ENCODE results near the gene LHX8.

LHX8 gene

GRCh38 chr1:75115654-75116053, 18.5 kb upstream of the LHX8 start:
- H3K4ac ChIP-seq (ENCODE audit: low read depth in 1 of 2, low read length in 2 of 2), result no peak overlapping the region

GRCh38 chr1:75123756-75124155, 10.4 kb upstream of the LHX8 start:
- H4K91ac ChIP-seq (ENCODE audit: low read length), result no peak overlapping the region
- H3K18ac ChIP-seq (ENCODE audit: low read depth in 1 of 2, low read length in 2 of 2), result no peak overlapping the region
- H2BK12ac ChIP-seq (ENCODE audit: low read length in 2 of 2), result no peak overlapping the region
- H3K27me3 ChIP-seq (ENCODE audit: control insufficient read depth in 1 of 2, insufficient read depth in 1 of 2, low read length in 2 of 2), result peaks cover 26 to 47% of the 10 kb centered on the region in 2 experiments
- H3K79me1 ChIP-seq (replicated peaks; ENCODE audit: low read length, poor library complexity, severe bottlenecking), result no peaks in the 10 kb centered on the region
- DNase-seq, result no peak
- H3K4ac ChIP-seq (ENCODE audit: low read depth in 1 of 2, low read length in 2 of 2), result no peak overlapping the region
- no peak overlapping the region for H2AK5ac ChIP-seq (ENCODE audit: low read length, severe bottlenecking)
- H3K36me3 ChIP-seq (ENCODE audit: control insufficient read depth in 1 of 2, insufficient read depth in 2 of 2, low read depth in 1 of 2, low read length in 2 of 2), result no peaks in the 10 kb centered on the region
- no peak overlapping the region for H3K27ac ChIP-seq (ENCODE audit: low read length, poor library complexity, severe bottlenecking)
- H3K14ac ChIP-seq (ENCODE audit: low read length in 2 of 2), result no peak overlapping the region
- no peak overlapping the region for H2BK15ac ChIP-seq (ENCODE audit: low read depth, poor library complexity, severe bottlenecking)
- WGBS, result no CpG with 5 or more reads among the region's 1 CpG
- H2BK5ac ChIP-seq (ENCODE audit: low read depth, low read length, poor library complexity, severe bottlenecking), result no peak overlapping the region
- H3K4me1 ChIP-seq (ENCODE audit: control insufficient read depth, insufficient read depth, low read depth, low read length), result peaks cover 4% of the 10 kb centered on the region
- no peak overlapping the region for H2BK120ac ChIP-seq (ENCODE audit: low read depth, low read length)
- no peak overlapping the region for H3K23ac ChIP-seq (ENCODE audit: low read length in 2 of 2)
- peaks cover 10% of the 10 kb centered on the region for H3K9me3 ChIP-seq (ENCODE audit: control insufficient read depth, low read length)
- no peak overlapping the region for H3K4me3 ChIP-seq (ENCODE audit: insufficient read depth in 1 of 2, low read depth in 1 of 2, low read length in 2 of 2)
- H3K9ac ChIP-seq (ENCODE audit: low read length), result no peak overlapping the region
- no peak overlapping the region for H3K4me2 ChIP-seq (ENCODE audit: low read length, poor library complexity, severe bottlenecking)
- no peak overlapping the region for H2AFZ ChIP-seq (ENCODE audit: low read depth, low read length)
- H4K8ac ChIP-seq (ENCODE audit: low read length), result no peak overlapping the region

More at GRCh38 chr1:75115654-75116053, 18.5 kb upstream of the LHX8 start:
- Histone ChIP-seq H4K8ac (ENCODE audit: low read length) (no peak overlapping the region), H4K91ac (ENCODE audit: low read length) (no peak overlapping the region), H3K18ac (ENCODE audit: low read depth in 1 of 2, low read length in 2 of 2) (no peak overlapping the region), H3K4me2 (ENCODE audit: low read length, poor library complexity, severe bottlenecking) (no peak overlapping the region), H3K27me3 (ENCODE audit: control insufficient read depth in 1 of 2, insufficient read depth in 1 of 2, low read length in 2 of 2) (no peaks in the 10 kb centered on the region), H2BK15ac (ENCODE audit: low read depth, poor library complexity, severe bottlenecking) (no peak overlapping the region), H2AFZ (ENCODE audit: low read depth, low read length) (no peak overlapping the region), H2AK5ac (ENCODE audit: low read length, severe bottlenecking) (no peak overlapping the region), H2BK120ac (ENCODE audit: low read depth, low read length) (no peak overlapping the region), H2BK5ac (ENCODE audit: low read depth, low read length, poor library complexity, severe bottlenecking) (no peak overlapping the region), H3K4me1 (ENCODE audit: control insufficient read depth, insufficient read depth, low read depth, low read length) (no peaks in the 10 kb centered on the region), H3K23ac (ENCODE audit: low read length in 2 of 2) (no peak overlapping the region), H3K36me3 (ENCODE audit: control insufficient read depth in 1 of 2, insufficient read depth in 2 of 2, low read depth in 1 of 2, low read length in 2 of 2) (no peaks in the 10 kb centered on the region), H2BK12ac (ENCODE audit: low read length in 2 of 2) (no peak overlapping the region), H3K14ac (ENCODE audit: low read length in 2 of 2) (no peak overlapping the region), H3K9me3 (ENCODE audit: control insufficient read depth, low read length) (no peaks in the 10 kb centered on the region), H3K79me1 (replicated peaks; ENCODE audit: low read length, poor library complexity, severe bottlenecking) (no peaks in the 10 kb centered on the region), H3K4me3 (ENCODE audit: insufficient read depth in 1 of 2, low read depth in 1 of 2, low read length in 2 of 2) (no peak overlapping the region), H3K27ac (ENCODE audit: low read length, poor library complexity, severe bottlenecking) (no peak overlapping the region), H3K9ac (ENCODE audit: low read length) (no peak overlapping the region)
- no peak for DNase-seq

- no peak overlapping the region for H3K4me3 ChIP-seq (ENCODE audit: insufficient read depth in 1 of 2, low read depth in 1 of 2, low read length in 2 of 2)
- no peak overlapping the region for H3K4ac ChIP-seq (ENCODE audit: low read depth in 1 of 2, low read length in 2 of 2)
- H3K4me1 ChIP-seq (ENCODE audit: control insufficient read depth, insufficient read depth, low read depth, low read length), result peaks cover 4% of the 10 kb centered on the region
- no peak overlapping the region for H4K8ac ChIP-seq (ENCODE audit: low read length)
- no peak overlapping the region for H3K23ac ChIP-seq (ENCODE audit: low read length in 2 of 2)
- no peak overlapping the region for H3K4me2 ChIP-seq (ENCODE audit: low read length, poor library complexity, severe bottlenecking)
- H3K9ac ChIP-seq (ENCODE audit: low read length), result no peak overlapping the region
- no peak overlapping the region for H3K18ac ChIP-seq (ENCODE audit: low read depth in 1 of 2, low read length in 2 of 2)
- H3K14ac ChIP-seq (ENCODE audit: low read length in 2 of 2), result no peak overlapping the region
- no peak overlapping the region for H2AFZ ChIP-seq (ENCODE audit: low read depth, low read length)
- H2AK5ac ChIP-seq (ENCODE audit: low read length, severe bottlenecking), result no peak overlapping the region
- no peak overlapping the region for H2BK120ac ChIP-seq (ENCODE audit: low read depth, low read length)
- no peak for DNase-seq
- H4K91ac ChIP-seq (ENCODE audit: low read length), result no peak overlapping the region
- H2BK15ac ChIP-seq (ENCODE audit: low read depth, poor library complexity, severe bottlenecking), result no peak overlapping the region
- no peak overlapping the region for H2BK12ac ChIP-seq (ENCODE audit: low read length in 2 of 2)
- no peaks in the 10 kb centered on the region for H3K36me3 ChIP-seq (ENCODE audit: control insufficient read depth in 1 of 2, insufficient read depth in 2 of 2, low read depth in 1 of 2, low read length in 2 of 2)
- peaks cover 34 to 55% of the 10 kb centered on the region in 2 experiments for H3K27me3 ChIP-seq (ENCODE audit: control insufficient read depth in 1 of 2, insufficient read depth in 1 of 2, low read length in 2 of 2)
- H3K79me1 ChIP-seq (replicated peaks; ENCODE audit: low read length, poor library complexity, severe bottlenecking), result no peaks in the 10 kb centered on the region
- no peak overlapping the region for H3K27ac ChIP-seq (ENCODE audit: low read length, poor library complexity, severe bottlenecking)
- 74% methylated on average over 23 of the region's 23 CpGs for WGBS
- peaks cover 13% of the 10 kb centered on the region for H3K9me3 ChIP-seq (ENCODE audit: control insufficient read depth, low read length)
- H2BK5ac ChIP-seq (ENCODE audit: low read depth, low read length, poor library complexity, severe bottlenecking), result no peak overlapping the region
These were observed 9.7 kb upstream of the LHX8 start for GRCh38 chr1:75124510-75124909.

- H2BK5ac ChIP-seq (ENCODE audit: low read depth, low read length, poor library complexity, severe bottlenecking), result no peak overlapping the region
- H3K36me3 ChIP-seq (ENCODE audit: control insufficient read depth in 1 of 2, insufficient read depth in 2 of 2, low read depth in 1 of 2, low read length in 2 of 2), result no peaks in the 10 kb centered on the region
- no peak overlapping the region for H2BK12ac ChIP-seq (ENCODE audit: low read length in 2 of 2)
- peak overlapping the region in 1 of 2 experiments; percentile 23 for H3K18ac ChIP-seq (ENCODE audit: low read depth in 1 of 2, low read length in 2 of 2)
- H3K79me1 ChIP-seq (replicated peaks; ENCODE audit: low read length, poor library complexity, severe bottlenecking), result no peaks in the 10 kb centered on the region
- H3K23ac ChIP-seq (ENCODE audit: low read length in 2 of 2), result no peak overlapping the region
- no peak overlapping the region for H2AK5ac ChIP-seq (ENCODE audit: low read length, severe bottlenecking)
- H3K4me1 ChIP-seq (ENCODE audit: control insufficient read depth, insufficient read depth, low read depth, low read length), result peaks cover 6% of the 10 kb centered on the region
- H3K27me3 ChIP-seq (ENCODE audit: control insufficient read depth in 1 of 2, insufficient read depth in 1 of 2, low read length in 2 of 2), result peaks cover 41 to 62% of the 10 kb centered on the region in 2 experiments
- H2AFZ ChIP-seq (ENCODE audit: low read depth, low read length), result no peak overlapping the region
- H3K4me3 ChIP-seq (ENCODE audit: insufficient read depth in 1 of 2, low read depth in 1 of 2, low read length in 2 of 2), result no peak overlapping the region
- H3K4ac ChIP-seq (ENCODE audit: low read depth in 1 of 2, low read length in 2 of 2), result no peak overlapping the region
- 92% methylated on average over 38 of the region's 38 CpGs for WGBS
- H3K4me2 ChIP-seq (ENCODE audit: low read length, poor library complexity, severe bottlenecking), result no peak overlapping the region
- H2BK15ac ChIP-seq (ENCODE audit: low read depth, poor library complexity, severe bottlenecking), result no peak overlapping the region
- DNase-seq, result no peak
- no peak overlapping the region for H2BK120ac ChIP-seq (ENCODE audit: low read depth, low read length)
- H3K27ac ChIP-seq (ENCODE audit: low read length, poor library complexity, severe bottlenecking), result no peak overlapping the region
- no peak overlapping the region for H3K9ac ChIP-seq (ENCODE audit: low read length)
- no peak overlapping the region for H4K91ac ChIP-seq (ENCODE audit: low read length)
- H3K9me3 ChIP-seq (ENCODE audit: control insufficient read depth, low read length), result peaks cover 15% of the 10 kb centered on the region
- peak overlapping the region in 1 of 2 experiments; percentile 41 for H3K14ac ChIP-seq (ENCODE audit: low read length in 2 of 2)
- no peak overlapping the region for H4K8ac ChIP-seq (ENCODE audit: low read length)
These were observed 8.9 kb upstream of the LHX8 start for GRCh38 chr1:75125161-75125726.
